Activated naive CD4-positive, alpha-beta T cell treated with anti-CD3 and anti-CD28 coated beads for 36 hours (primary cell): ENCODE measurements around the gene RLBP1. TPM values are rescaled to one million over a fixed set of nuclear protein-coding genes. Genes with fewer than 3 reads are reported as not detected.
"Not testable (repeated sequence)": the region's sequence is repeated elsewhere in the genome, so short reads cannot be mapped to it uniquely, and the experiment has no call there.

ENCODE experiments used
- CTCF ChIA-PET: fragments of 350-600 bp; sonication (Branson Sonifier 250); formaldehyde crosslinking; loops from one replicate; lab custom pipeline; 2021; ENCODE audit warnings: antibody characterized with exemption; lab: Charles Lee
- DNase-seq: peaks from one replicate; pipeline ENCODE4 v3.0.0-alpha.2; 2020
- H3K27ac Mint-ChIP-seq: one replicate; pipeline ENCODE4 v1.8.0; 2021; ENCODE audit warnings: mild to moderate bottlenecking, mixed read lengths
- H3K27me3 Mint-ChIP-seq: one replicate; pipeline ENCODE4 v1.8.0; 2021; ENCODE audit warnings: low read depth, mixed read lengths
- H3K36me3 Mint-ChIP-seq: one replicate; pipeline ENCODE4 v1.8.0; 2021; ENCODE audit warnings: low read depth, mixed read lengths
- H3K4me1 Mint-ChIP-seq: one replicate; pipeline ENCODE4 v1.8.0; 2021; ENCODE audit warnings: low read depth, mixed read lengths
- H3K4me3 Mint-ChIP-seq: one replicate; pipeline ENCODE4 v1.8.0; 2021; ENCODE audit warnings: mild to moderate bottlenecking, moderate library complexity, mixed read lengths
- H3K9me3 Mint-ChIP-seq: one replicate; pipeline ENCODE4 v1.8.0; 2021; ENCODE audit warnings: mixed read lengths
- intact Hi-C: fragments of 100-400 bp; cut with micrococcal nuclease; formaldehyde crosslinking; loops from one replicate; pipeline ENCODE4 v1.15.1; 2023
- total RNA-seq, 2 experiments: library from RNA; stranded (reverse); gene quantifications; one replicate each; pipeline ENCODE4 v1.2.3, GENCODE V29; 2021

RLBP1 gene
- total RNA-seq, result not detected

GRCh38 chr15:89221543-89221942, at the start of gene RLBP1:
Gene RLBP1, minus strand, starts transcription at chr15:89221579. Its CDS starts 2,604 bp downstream, at chr15:89218975.
- Mint-ChIP-seq H3K27ac (no peak within 1 kb of the TSS), H3K27me3 (no peaks in the 10 kb centered on the region), H3K4me1 (no peaks in the 10 kb centered on the region), H3K4me3 (no peak within 1 kb of the TSS), H3K9me3 (no peaks in the 10 kb centered on the region), H3K36me3 (no peaks in the 10 kb centered on the region)
- CTCF ChIA-PET, result no interaction called here
- no peak for DNase-seq
- intact Hi-C loops, result no loop called here

- CTCF ChIA-PET, H3K9me3 Mint-ChIP-seq, H3K27me3 Mint-ChIP-seq, intact Hi-C loops, H3K4me3 Mint-ChIP-seq, H3K27ac Mint-ChIP-seq, DNase-seq: not testable (repeated sequence)
- Mint-ChIP-seq H3K36me3 (peaks cover 60% of the 10 kb centered on the region), H3K4me1 (peaks cover 22% of the 10 kb centered on the region)
These were observed 28.8 kb upstream of the RLBP1 start for GRCh38 chr15:89250142-89250541.

GRCh38 chr15:89248584-89248983, 27.2 kb upstream of the RLBP1 start:
- H3K27me3 Mint-ChIP-seq, result no peaks in the 10 kb centered on the region
- H3K9me3 Mint-ChIP-seq, result no peaks in the 10 kb centered on the region
- H3K36me3 Mint-ChIP-seq, result peaks cover 66% of the 10 kb centered on the region
- intact Hi-C loops, result no loop called here
- CTCF ChIA-PET, result interaction anchor here (1.0 kb wide), 2 partner anchors 36 to 42 kb away, joined by 3 read pairs; no protein-coding TSS in a partner anchor
- DNase-seq, result no peak
- H3K4me3 Mint-ChIP-seq, result no peak overlapping the region
- H3K4me1 Mint-ChIP-seq, result peaks cover 27% of the 10 kb centered on the region
- H3K27ac Mint-ChIP-seq, result no peak overlapping the region

GRCh38 chr15:89247446-89247845, 26.1 kb upstream of the RLBP1 start:
- H3K36me3 Mint-ChIP-seq, result peaks cover 59% of the 10 kb centered on the region
- H3K27ac Mint-ChIP-seq, result no peak overlapping the region
- CTCF ChIA-PET, result no interaction called here
- H3K4me3 Mint-ChIP-seq, result no peak overlapping the region
- no peaks in the 10 kb centered on the region for H3K9me3 Mint-ChIP-seq
- no peaks in the 10 kb centered on the region for H3K27me3 Mint-ChIP-seq
- H3K4me1 Mint-ChIP-seq, result peaks cover 34% of the 10 kb centered on the region
- intact Hi-C loops, result no loop called here
- DNase-seq, result no peak

GRCh38 chr15:89244574-89244903, 23.2 kb upstream of the RLBP1 start:
- DNase-seq, result no peak
- no peaks in the 10 kb centered on the region for H3K9me3 Mint-ChIP-seq
- CTCF ChIA-PET, result interaction anchor here (0.6 to 3.4 kb wide), 10 partner anchors 10 to 339 kb away, joined by 3 to 38 read pairs (median 3); no protein-coding TSS in a partner anchor
- intact Hi-C loops, result loop anchor here (1.0 to 5.0 kb wide), 5 partner anchors 90 to 622 kb away; partner anchors contain the start of genes ABHD2, AEN, POLG and TICRR
- peaks cover 45% of the 10 kb centered on the region for H3K36me3 Mint-ChIP-seq
- peaks cover 33% of the 10 kb centered on the region for H3K4me1 Mint-ChIP-seq
- peak overlapping the region; percentile 98 for H3K4me3 Mint-ChIP-seq
- H3K27ac Mint-ChIP-seq, result peak overlapping the region; percentile 93
- no peaks in the 10 kb centered on the region for H3K27me3 Mint-ChIP-seq

GRCh38 chr15:89243691-89244573, 22.6 kb upstream of the RLBP1 start, which contains the start of gene FANCI:
Gene FANCI, plus strand, starts transcription at chr15:89243979. Its CDS starts 3,669 bp downstream, at chr15:89247648.
- no peaks in the 10 kb centered on the region for H3K27me3 Mint-ChIP-seq
- CTCF ChIA-PET, result interaction anchor here (0.8 to 3.4 kb wide), 7 partner anchors 37 to 339 kb away, joined by 3 to 38 read pairs (median 3); no protein-coding TSS in a partner anchor
- peak within 1 kb of the TSS; percentile 98 for H3K4me3 Mint-ChIP-seq
- peak within 1 kb of the TSS; percentile 93 for H3K27ac Mint-ChIP-seq
- intact Hi-C loops, result loop anchor here (1.0 to 5.0 kb wide), 9 partner anchors 37 to 622 kb away; partner anchors contain the start of genes ABHD2, AEN, HAPLN3 and POLG
- H3K9me3 Mint-ChIP-seq, result no peaks in the 10 kb centered on the region
- peaks cover 40% of the 10 kb centered on the region for H3K36me3 Mint-ChIP-seq
- peaks cover 31% of the 10 kb centered on the region for H3K4me1 Mint-ChIP-seq
- DNase-seq, result peak; percentile 99

GRCh38 chr15:89243046-89243690, 21.8 kb upstream of the RLBP1 start:
- intact Hi-C loops, result loop anchor here (1.0 to 5.0 kb wide), 6 partner anchors 36 to 621 kb away; partner anchors contain the start of genes AEN and HAPLN3
- Mint-ChIP-seq H3K27ac (peak overlapping the region; percentile 93), H3K27me3 (no peaks in the 10 kb centered on the region), H3K4me1 (peaks cover 31% of the 10 kb centered on the region), H3K4me3 (peak overlapping the region; percentile 98), H3K9me3 (no peaks in the 10 kb centered on the region), H3K36me3 (peaks cover 33% of the 10 kb centered on the region)
- CTCF ChIA-PET, result interaction anchor here (0.7 to 3.4 kb wide), 5 partner anchors 36 to 185 kb away, joined by 3 to 38 read pairs (median 11); no protein-coding TSS in a partner anchor
- no peak for DNase-seq

- H3K4me3 Mint-ChIP-seq, H3K27ac Mint-ChIP-seq, H3K9me3 Mint-ChIP-seq, H3K36me3 Mint-ChIP-seq, H3K27me3 Mint-ChIP-seq, DNase-seq: not testable (repeated sequence)
- CTCF ChIA-PET, result interaction anchor here (0.6 to 2.6 kb wide), 4 partner anchors 33 to 348 kb away, joined by 3 to 17 read pairs (median 6); no protein-coding TSS in a partner anchor
- H3K4me1 Mint-ChIP-seq, result peaks cover 12% of the 10 kb centered on the region
- intact Hi-C loops, result loop anchor here (5.0 kb wide), 2 partner anchors 113 to 618 kb away; partner anchors contain the start of gene AEN
These were observed 18.8 kb upstream of the RLBP1 start for GRCh38 chr15:89239883-89240810.

- Mint-ChIP-seq H3K36me3 (no peaks in the 10 kb centered on the region), H3K27ac (no peak overlapping the region), H3K4me3 (no peak overlapping the region), H3K27me3 (peaks cover 7% of the 10 kb centered on the region), H3K4me1 (no peaks in the 10 kb centered on the region), H3K9me3 (no peaks in the 10 kb centered on the region)
- intact Hi-C loops, result no loop called here
- CTCF ChIA-PET, result no interaction called here
- no peak for DNase-seq
These were observed 10.5 kb upstream of the RLBP1 start for GRCh38 chr15:89231832-89232231.

GRCh38 chr15:89230277-89230676, 8.9 kb upstream of the RLBP1 start:
- peaks cover 7% of the 10 kb centered on the region for H3K27me3 Mint-ChIP-seq
- H3K36me3 Mint-ChIP-seq, result no peaks in the 10 kb centered on the region
- intact Hi-C loops, result no loop called here
- H3K4me3 Mint-ChIP-seq, result no peak overlapping the region
- no peak for DNase-seq
- H3K27ac Mint-ChIP-seq, result no peak overlapping the region
- H3K9me3 Mint-ChIP-seq, result no peaks in the 10 kb centered on the region
- CTCF ChIA-PET, result interaction anchor here (0.7 to 1.3 kb wide), 2 partner anchors 23 to 55 kb away, joined by 3 read pairs; no protein-coding TSS in a partner anchor
- H3K4me1 Mint-ChIP-seq, result no peaks in the 10 kb centered on the region

GRCh38 chr15:89227425-89227824, 6.0 kb upstream of the RLBP1 start:
- DNase-seq, result no peak
- CTCF ChIA-PET, result interaction anchor here (1.3 kb wide), 1 partner anchor 21 kb away, joined by 6 read pairs; no protein-coding TSS in a partner anchor
- Mint-ChIP-seq H3K9me3 (no peaks in the 10 kb centered on the region), H3K27ac (no peak overlapping the region), H3K36me3 (no peaks in the 10 kb centered on the region), H3K4me1 (no peaks in the 10 kb centered on the region), H3K4me3 (no peak overlapping the region), H3K27me3 (peaks cover 4% of the 10 kb centered on the region)
- intact Hi-C loops, result no loop called here
